Measurements from ENCODE around the gene PCDHGB4.
"Not testable (repeated sequence)": the region's sequence is repeated elsewhere in the genome, so short reads cannot be mapped to it uniquely, and the experiment has no call there.

Gene PCDHGB4

GRCh38 chr5:141422742-141423291 lies 35.3 kb downstream of the PCDHGB4 start:
- no peak for DNase-seq (ENCODE audit: low read depth in 2 of 3, low spot score in 1 of 3)

- no peak for DNase-seq (ENCODE audit: low read depth in 2 of 3, low spot score in 1 of 3)
Observed at GRCh38 chr5:141427783-141428426, 40.4 kb downstream of the PCDHGB4 start.

GRCh38 chr5:141430332-141431113 lies 43.0 kb downstream of the PCDHGB4 start, which contains the start of gene PCDHGA12:
TSS of gene PCDHGA12 (plus strand) at chr5:141430507. CDS start at chr5:141430760, 253 bp downstream.
- DNase-seq (ENCODE audit: low read depth in 2 of 3, low spot score in 1 of 3), result no peak

- DNase-seq (ENCODE audit: low read depth in 2 of 3, low spot score in 1 of 3), result no peak
Observed at GRCh38 chr5:141431286-141431685, 43.8 kb downstream of the PCDHGB4 start.

GRCh38 chr5:141432308-141432707 lies 44.8 kb downstream of the PCDHGB4 start:
- DNase-seq (ENCODE audit: low read depth in 2 of 3, low spot score in 1 of 3), result not testable (repeated sequence)

- DNase-seq (ENCODE audit: low read depth in 2 of 3, low spot score in 1 of 3), result not testable (repeated sequence)
Observed at GRCh38 chr5:141432726-141433125, 45.2 kb downstream of the PCDHGB4 start.

- no peak for DNase-seq (ENCODE audit: low read depth in 2 of 3, low spot score in 1 of 3)
Observed at GRCh38 chr5:141434006-141434405, 46.5 kb downstream of the PCDHGB4 start.

- no peak for DNase-seq (ENCODE audit: low read depth in 2 of 3, low spot score in 1 of 3)
Observed at GRCh38 chr5:141437221-141437620, 49.7 kb downstream of the PCDHGB4 start.

- no peak for DNase-seq (ENCODE audit: low read depth in 2 of 3, low spot score in 1 of 3)
Observed at GRCh38 chr5:141439411-141440141, 52.1 kb downstream of the PCDHGB4 start.

Measured in stimulated activated CD4-positive, alpha-beta T cell treated with anti-CD3 and anti-CD28 coated beads, Interleukin-12 subunit alpha, Interleukin-12 subunit beta, amount 100 ng/mL, for 48 hours (primary cell).